ENCODE results near the gene PHRF1. TPM values are rescaled to one million over a fixed set of nuclear protein-coding genes. Genes with fewer than 3 reads are reported as not detected.

Gene PHRF1
- total RNA-seq, 2 experiments from 2014 or later, result 32.4 to 33.5 TPM

- no peak overlapping the region for H3K27ac Mint-ChIP-seq
- H3K4me3 Mint-ChIP-seq, result no peak overlapping the region
- H3K9me3 Mint-ChIP-seq, result no peaks in the 10 kb centered on the region
- ChIA-PET POLR2A (interaction anchor here (0.5 kb wide), 1 partner anchor 178 kb away, joined by 3 read pairs; no protein-coding TSS in a partner anchor), CTCF (interaction anchor here (0.9 kb wide), 1 partner anchor 14 kb away, joined by 4 read pairs; no protein-coding TSS in a partner anchor)
- H3K4me1 Mint-ChIP-seq (ENCODE audit: low read depth), result peaks cover 9% of the 10 kb centered on the region
- H3K27me3 Mint-ChIP-seq, result no peaks in the 10 kb centered on the region
- peak; percentile 7 for DNase-seq
- intact Hi-C loops (cut with micrococcal nuclease), result no loop called here
- no peaks in the 10 kb centered on the region for H3K36me3 Mint-ChIP-seq
Observed at GRCh38 chr11:540583-541432, 35.5 kb upstream of the PHRF1 start.

GRCh38 chr11:541433-541885 is 34.8 kb upstream of the PHRF1 start:
- no peak for DNase-seq
- H3K27ac Mint-ChIP-seq, result no peak overlapping the region
- no peaks in the 10 kb centered on the region for H3K27me3 Mint-ChIP-seq
- ChIA-PET CTCF (interaction anchor here (0.9 kb wide), 1 partner anchor 13 kb away, joined by 4 read pairs; no protein-coding TSS in a partner anchor), POLR2A (no interaction called here)
- H3K36me3 Mint-ChIP-seq, result no peaks in the 10 kb centered on the region
- peaks cover 7% of the 10 kb centered on the region for H3K4me1 Mint-ChIP-seq (ENCODE audit: low read depth)
- no peak overlapping the region for H3K4me3 Mint-ChIP-seq
- H3K9me3 Mint-ChIP-seq, result no peaks in the 10 kb centered on the region
- intact Hi-C loops (cut with micrococcal nuclease), result no loop called here

- Mint-ChIP-seq H3K9me3 (no peaks in the 10 kb centered on the region), H3K36me3 (no peaks in the 10 kb centered on the region), H3K4me3 (no peak overlapping the region), H3K27me3 (no peaks in the 10 kb centered on the region), H3K4me1 (ENCODE audit: low read depth) (peaks cover 3% of the 10 kb centered on the region), H3K27ac (no peak overlapping the region)
- intact Hi-C loops (cut with micrococcal nuclease), result no loop called here
- ChIA-PET CTCF (interaction anchor here (2.1 kb wide), 1 partner anchor 9 kb away, joined by 8 read pairs; no protein-coding TSS in a partner anchor), POLR2A (no interaction called here)
- DNase-seq, result no peak
Observed at GRCh38 chr11:544817-545166, 31.5 kb upstream of the PHRF1 start.

- H3K4me1 Mint-ChIP-seq (ENCODE audit: low read depth), result peaks cover 3% of the 10 kb centered on the region
- H3K9me3 Mint-ChIP-seq, result no peaks in the 10 kb centered on the region
- H3K27ac Mint-ChIP-seq, result no peak overlapping the region
- H3K36me3 Mint-ChIP-seq, result no peaks in the 10 kb centered on the region
- intact Hi-C loops (cut with micrococcal nuclease), result no loop called here
- CTCF ChIA-PET, result interaction anchor here (2.1 kb wide), 1 partner anchor 9 kb away, joined by 8 read pairs; no protein-coding TSS in a partner anchor
- POLR2A ChIA-PET, result no interaction called here
- H3K27me3 Mint-ChIP-seq, result no peaks in the 10 kb centered on the region
- H3K4me3 Mint-ChIP-seq, result no peak overlapping the region
- no peak for DNase-seq
Observed at GRCh38 chr11:545171-545570, 31.1 kb upstream of the PHRF1 start.

GRCh38 chr11:548700-549603 is 27.3 kb upstream of the PHRF1 start:
- Mint-ChIP-seq H3K27ac (no peak overlapping the region), H3K9me3 (no peaks in the 10 kb centered on the region), H3K4me3 (no peak overlapping the region), H3K4me1 (ENCODE audit: low read depth) (peaks cover 3% of the 10 kb centered on the region), H3K36me3 (no peaks in the 10 kb centered on the region), H3K27me3 (no peaks in the 10 kb centered on the region)
- POLR2A ChIA-PET, result no interaction called here
- intact Hi-C loops (cut with micrococcal nuclease), result no loop called here
- CTCF ChIA-PET, result interaction anchor here (1.1 kb wide), 1 partner anchor 178 kb away, joined by 4 read pairs; no protein-coding TSS in a partner anchor
- no peak for DNase-seq

- ChIA-PET CTCF (no interaction called here), POLR2A (no interaction called here)
- no peaks in the 10 kb centered on the region for H3K9me3 Mint-ChIP-seq
- peaks cover 3% of the 10 kb centered on the region for H3K4me1 Mint-ChIP-seq (ENCODE audit: low read depth)
- H3K4me3 Mint-ChIP-seq, result no peak overlapping the region
- no peak for DNase-seq
- intact Hi-C loops (cut with micrococcal nuclease), result no loop called here
- H3K27ac Mint-ChIP-seq, result no peak overlapping the region
- no peaks in the 10 kb centered on the region for H3K36me3 Mint-ChIP-seq
- H3K27me3 Mint-ChIP-seq, result no peaks in the 10 kb centered on the region
Observed at GRCh38 chr11:550021-550745, 26.1 kb upstream of the PHRF1 start.

GRCh38 chr11:550746-551085 is 25.6 kb upstream of the PHRF1 start:
- intact Hi-C loops (cut with micrococcal nuclease), result no loop called here
- Mint-ChIP-seq H3K9me3 (no peaks in the 10 kb centered on the region), H3K27me3 (no peaks in the 10 kb centered on the region), H3K4me1 (ENCODE audit: low read depth) (peaks cover 3% of the 10 kb centered on the region), H3K4me3 (no peak overlapping the region), H3K36me3 (no peaks in the 10 kb centered on the region), H3K27ac (no peak overlapping the region)
- no peak for DNase-seq
- CTCF ChIA-PET, result no interaction called here
- POLR2A ChIA-PET, result no interaction called here

GRCh38 chr11:551131-551530 is 25.1 kb upstream of the PHRF1 start:
- ChIA-PET CTCF (no interaction called here), POLR2A (no interaction called here)
- no peaks in the 10 kb centered on the region for H3K36me3 Mint-ChIP-seq
- no peaks in the 10 kb centered on the region for H3K27me3 Mint-ChIP-seq
- no peak overlapping the region for H3K27ac Mint-ChIP-seq
- H3K4me1 Mint-ChIP-seq (ENCODE audit: low read depth), result peaks cover 3% of the 10 kb centered on the region
- H3K9me3 Mint-ChIP-seq, result no peaks in the 10 kb centered on the region
- H3K4me3 Mint-ChIP-seq, result no peak overlapping the region
- intact Hi-C loops (cut with micrococcal nuclease), result no loop called here
- DNase-seq, result no peak

GRCh38 chr11:551596-551995 is 24.7 kb upstream of the PHRF1 start:
- peaks cover 4% of the 10 kb centered on the region for H3K4me1 Mint-ChIP-seq (ENCODE audit: low read depth)
- ChIA-PET POLR2A (interaction anchor here (1.5 kb wide), 1 partner anchor 16 kb away, joined by 3 read pairs; the partner anchor contains the start of gene HRAS), CTCF (no interaction called here)
- H3K9me3 Mint-ChIP-seq, result no peaks in the 10 kb centered on the region
- H3K27ac Mint-ChIP-seq, result no peak overlapping the region
- peaks cover 2% of the 10 kb centered on the region for H3K27me3 Mint-ChIP-seq
- no peaks in the 10 kb centered on the region for H3K36me3 Mint-ChIP-seq
- intact Hi-C loops (cut with micrococcal nuclease), result no loop called here
- no peak for DNase-seq
- no peak overlapping the region for H3K4me3 Mint-ChIP-seq

GRCh38 chr11:553083-553987 is 22.9 kb upstream of the PHRF1 start:
- Mint-ChIP-seq H3K9me3 (no peaks in the 10 kb centered on the region), H3K27me3 (peaks cover 5% of the 10 kb centered on the region), H3K4me1 (ENCODE audit: low read depth) (peaks cover 6% of the 10 kb centered on the region), H3K36me3 (no peaks in the 10 kb centered on the region), H3K4me3 (no peak overlapping the region), H3K27ac (no peak overlapping the region)
- DNase-seq, result no peak
- intact Hi-C loops (cut with micrococcal nuclease), result no loop called here
- POLR2A ChIA-PET, result interaction anchor here (1.5 kb wide), 1 partner anchor 18 kb away, joined by 3 read pairs; the partner anchor contains the start of gene HRAS
- CTCF ChIA-PET, result interaction anchor here (1.3 to 5.2 kb wide), 5 partner anchors 8 to 170 kb away, joined by 3 to 129 read pairs (median 8); no protein-coding TSS in a partner anchor

- intact Hi-C loops (cut with micrococcal nuclease), result no loop called here
- DNase-seq, result no peak
- Mint-ChIP-seq H3K27me3 (peaks cover 5% of the 10 kb centered on the region), H3K27ac (no peak overlapping the region), H3K4me3 (no peak overlapping the region), H3K9me3 (no peaks in the 10 kb centered on the region), H3K36me3 (no peaks in the 10 kb centered on the region), H3K4me1 (ENCODE audit: low read depth) (peaks cover 4% of the 10 kb centered on the region)
- POLR2A ChIA-PET, result no interaction called here
- CTCF ChIA-PET, result interaction anchor here (0.9 to 5.2 kb wide), 13 partner anchors 8 to 194 kb away, joined by 3 to 129 read pairs (median 6); partner anchors contain the start of genes PHRF1, SCT and TALDO1
Observed at GRCh38 chr11:553988-554340, 22.3 kb upstream of the PHRF1 start.

Data from activated CD4-positive, alpha-beta memory T cell treated with anti-CD3 and anti-CD28 coated beads for 36 hours (primary cell).